Epithelial cell of proximal tubule (primary cell): ENCODE data around the gene ARAP3. TPM values are rescaled to one million over a fixed set of nuclear protein-coding genes. Genes with fewer than 3 reads are reported as not detected.

Experiments used
- DNase-seq: peaks from one replicate; pipeline ENCODE4 v3.0.0-alpha.2; 2011; ENCODE audit warnings: low read depth
- H3K4me3 ChIP-seq: 2 replicates; pipeline ENCODE4 v1.5.1; 2011; ENCODE audit warnings: low read depth, mild to moderate bottlenecking, low read length
- CTCF ChIP-seq: conservative IDR thresholded peaks from 2 replicates; pipeline ENCODE4 v1.5.1; 2012; ENCODE audit warnings: low read depth, mild to moderate bottlenecking, low read length
- total RNA-seq: library from RNA; depleted of rRNA; stranded (reverse); fragments of >200 nt; gene quantifications from 2 replicates; pipeline ENCODE4 v1.2.3, GENCODE V29; 2015

Gene ARAP3
- total RNA-seq, 1 donor from 2014 or later: 11.3 TPM

GRCh38 chr5:141637767-141638419 lies 44.1 kb downstream of the ARAP3 start:
- peak; percentile 30 for TF ChIP-seq CTCF
- peak overlapping the region; percentile 67 for H3K4me3 ChIP-seq
- DNase-seq: no peak

- peak overlapping the region; percentile 67 for H3K4me3 ChIP-seq
- DNase-seq: no peak
- TF ChIP-seq CTCF: no peak
Measured at GRCh38 chr5:141637123-141637766, 44.8 kb downstream of the ARAP3 start.

GRCh38 chr5:141636413-141637122 lies 45.5 kb downstream of the ARAP3 start, which contains the start of the genes HDAC3 and RELL2:
HDAC3 (minus strand) TSS chr5:141636849; CDS start chr5:141636790, 59 bp downstream.
RELL2 (plus strand) TSS chr5:141636997; CDS start chr5:141638226, 1,229 bp downstream.
- no peak for DNase-seq

GRCh38 chr5:141636106-141636412 lies 46.0 kb downstream of the ARAP3 start:
- H3K4me3 ChIP-seq: peak overlapping the region; percentile 67
- no peak for DNase-seq
- no peak for TF ChIP-seq CTCF

More at GRCh38 chr5:141636413-141637122, 45.5 kb downstream of the ARAP3 start, which contains the start of the genes HDAC3 and RELL2:
- TF ChIP-seq CTCF: no peak
- peak within 1 kb of the TSS; percentile 67 for H3K4me3 ChIP-seq

GRCh38 chr5:141635646-141636045 lies 46.4 kb downstream of the ARAP3 start:
- no peak for TF ChIP-seq CTCF
- no peak for DNase-seq
- H3K4me3 ChIP-seq: peak overlapping the region; percentile 67

GRCh38 chr5:141634720-141635119 lies 47.3 kb downstream of the ARAP3 start:
- DNase-seq: no peak
- no peak for TF ChIP-seq CTCF
- no peak overlapping the region for H3K4me3 ChIP-seq
